ENCODE measurements around the gene MESD.

MESD gene

GRCh38 chr15:80942746-80943565 is 46.7 kb downstream of the MESD start:
- H3K36me3 ChIP-seq (ENCODE audit: control insufficient read depth, insufficient read depth, low read length, severe bottlenecking), result peaks cover 93% of the 10 kb centered on the region
- no peak for DNase-seq (ENCODE audit: low read depth)
- no peak overlapping the region for H3K4me3 ChIP-seq (ENCODE audit: low read length)

GRCh38 chr15:80942266-80942665 is 47.4 kb downstream of the MESD start:
- Histone ChIP-seq H3K4me3 (ENCODE audit: low read length) (no peak overlapping the region), H3K27me3 (replicated peaks; ENCODE audit: control insufficient read depth, insufficient read depth, low read length) (no peaks in the 10 kb centered on the region), H3K4me1 (ENCODE audit: control insufficient read depth, insufficient read depth, low read length) (no peaks in the 10 kb centered on the region), H3K36me3 (ENCODE audit: control insufficient read depth, insufficient read depth, low read length, severe bottlenecking) (peaks cover 93% of the 10 kb centered on the region), H3K9me3 (ENCODE audit: control insufficient read depth, low read length) (no peaks in the 10 kb centered on the region), H3K9ac (ENCODE audit: low read length) (no peak overlapping the region)
- DNase-seq (ENCODE audit: low read depth), result no peak

More at GRCh38 chr15:80942746-80943565, 46.7 kb downstream of the MESD start:
- no peaks in the 10 kb centered on the region for H3K9me3 ChIP-seq (ENCODE audit: control insufficient read depth, low read length)
- no peaks in the 10 kb centered on the region for H3K4me1 ChIP-seq (ENCODE audit: control insufficient read depth, insufficient read depth, low read length)
- H3K9ac ChIP-seq (ENCODE audit: low read length), result no peak overlapping the region
- no peaks in the 10 kb centered on the region for H3K27me3 ChIP-seq (replicated peaks; ENCODE audit: control insufficient read depth, insufficient read depth, low read length)

GRCh38 chr15:80940851-80941250 is 48.8 kb downstream of the MESD start:
- Histone ChIP-seq H3K4me1 (ENCODE audit: control insufficient read depth, insufficient read depth, low read length) (no peaks in the 10 kb centered on the region), H3K9ac (ENCODE audit: low read length) (no peak overlapping the region), H3K9me3 (ENCODE audit: control insufficient read depth, low read length) (no peaks in the 10 kb centered on the region), H3K27me3 (replicated peaks; ENCODE audit: control insufficient read depth, insufficient read depth, low read length) (no peaks in the 10 kb centered on the region), H3K36me3 (ENCODE audit: control insufficient read depth, insufficient read depth, low read length, severe bottlenecking) (peaks cover 96% of the 10 kb centered on the region), H3K4me3 (ENCODE audit: low read length) (no peak overlapping the region)
- DNase-seq (ENCODE audit: low read depth), result no peak

- Histone ChIP-seq H3K9ac (ENCODE audit: low read length) (no peak overlapping the region), H3K4me1 (ENCODE audit: control insufficient read depth, insufficient read depth, low read length) (peaks cover 1% of the 10 kb centered on the region), H3K36me3 (ENCODE audit: control insufficient read depth, insufficient read depth, low read length, severe bottlenecking) (peaks cover 90% of the 10 kb centered on the region), H3K4me3 (ENCODE audit: low read length) (no peak overlapping the region), H3K27me3 (replicated peaks; ENCODE audit: control insufficient read depth, insufficient read depth, low read length) (no peaks in the 10 kb centered on the region), H3K9me3 (ENCODE audit: control insufficient read depth, low read length) (no peaks in the 10 kb centered on the region)
- DNase-seq (ENCODE audit: low read depth), result no peak
Measured at GRCh38 chr15:80940331-80940730, 49.3 kb downstream of the MESD start.

GRCh38 chr15:80939216-80939615 is 50.4 kb downstream of the MESD start:
- H3K36me3 ChIP-seq (ENCODE audit: control insufficient read depth, insufficient read depth, low read length, severe bottlenecking), result peaks cover 79% of the 10 kb centered on the region
- H3K4me1 ChIP-seq (ENCODE audit: control insufficient read depth, insufficient read depth, low read length), result peaks cover 12% of the 10 kb centered on the region
- no peak overlapping the region for H3K9ac ChIP-seq (ENCODE audit: low read length)
- no peaks in the 10 kb centered on the region for H3K27me3 ChIP-seq (replicated peaks; ENCODE audit: control insufficient read depth, insufficient read depth, low read length)
- H3K9me3 ChIP-seq (ENCODE audit: control insufficient read depth, low read length), result no peaks in the 10 kb centered on the region
- no peak for DNase-seq (ENCODE audit: low read depth)
- H3K4me3 ChIP-seq (ENCODE audit: low read length), result no peak overlapping the region

- Histone ChIP-seq H3K36me3 (ENCODE audit: control insufficient read depth, insufficient read depth, low read length, severe bottlenecking) (peaks cover 79% of the 10 kb centered on the region), H3K9ac (ENCODE audit: low read length) (no peak overlapping the region), H3K9me3 (ENCODE audit: control insufficient read depth, low read length) (no peaks in the 10 kb centered on the region), H3K27me3 (replicated peaks; ENCODE audit: control insufficient read depth, insufficient read depth, low read length) (no peaks in the 10 kb centered on the region), H3K4me3 (ENCODE audit: low read length) (no peak overlapping the region), H3K4me1 (ENCODE audit: control insufficient read depth, insufficient read depth, low read length) (peaks cover 21% of the 10 kb centered on the region)
- DNase-seq (ENCODE audit: low read depth), result no peak
Measured at GRCh38 chr15:80937718-80938117, 51.9 kb downstream of the MESD start.

GRCh38 chr15:80936288-80937078 is 53.1 kb downstream of the MESD start:
- Histone ChIP-seq H3K27me3 (replicated peaks; ENCODE audit: control insufficient read depth, insufficient read depth, low read length) (no peaks in the 10 kb centered on the region), H3K9me3 (ENCODE audit: control insufficient read depth, low read length) (no peaks in the 10 kb centered on the region), H3K4me3 (ENCODE audit: low read length) (no peak overlapping the region), H3K36me3 (ENCODE audit: control insufficient read depth, insufficient read depth, low read length, severe bottlenecking) (peaks cover 66% of the 10 kb centered on the region), H3K4me1 (ENCODE audit: control insufficient read depth, insufficient read depth, low read length) (peaks cover 33% of the 10 kb centered on the region), H3K9ac (ENCODE audit: low read length) (no peak overlapping the region)
- DNase-seq (ENCODE audit: low read depth), result no peak

GRCh38 chr15:80934761-80935221 is 54.8 kb downstream of the MESD start:
- Histone ChIP-seq H3K36me3 (ENCODE audit: control insufficient read depth, insufficient read depth, low read length, severe bottlenecking) (peaks cover 55% of the 10 kb centered on the region), H3K4me3 (ENCODE audit: low read length) (no peak overlapping the region), H3K9me3 (ENCODE audit: control insufficient read depth, low read length) (no peaks in the 10 kb centered on the region), H3K9ac (ENCODE audit: low read length) (no peak overlapping the region), H3K27me3 (replicated peaks; ENCODE audit: control insufficient read depth, insufficient read depth, low read length) (no peaks in the 10 kb centered on the region), H3K4me1 (ENCODE audit: control insufficient read depth, insufficient read depth, low read length) (peaks cover 46% of the 10 kb centered on the region)
- no peak for DNase-seq (ENCODE audit: low read depth)

- peak overlapping the region; percentile 28 for H3K9ac ChIP-seq (ENCODE audit: low read length)
- no peak overlapping the region for H3K4me3 ChIP-seq (ENCODE audit: low read length)
- H3K4me1 ChIP-seq (ENCODE audit: control insufficient read depth, insufficient read depth, low read length), result peaks cover 46% of the 10 kb centered on the region
- H3K9me3 ChIP-seq (ENCODE audit: control insufficient read depth, low read length), result no peaks in the 10 kb centered on the region
- H3K27me3 ChIP-seq (replicated peaks; ENCODE audit: control insufficient read depth, insufficient read depth, low read length), result no peaks in the 10 kb centered on the region
- DNase-seq (ENCODE audit: low read depth), result no peak
- peaks cover 56% of the 10 kb centered on the region for H3K36me3 ChIP-seq (ENCODE audit: control insufficient read depth, insufficient read depth, low read length, severe bottlenecking)
Measured at GRCh38 chr15:80932989-80933388, 56.6 kb downstream of the MESD start.

GRCh38 chr15:80932513-80932815 is 57.2 kb downstream of the MESD start:
- H3K27me3 ChIP-seq (replicated peaks; ENCODE audit: control insufficient read depth, insufficient read depth, low read length), result no peaks in the 10 kb centered on the region
- peaks cover 46% of the 10 kb centered on the region for H3K4me1 ChIP-seq (ENCODE audit: control insufficient read depth, insufficient read depth, low read length)
- H3K36me3 ChIP-seq (ENCODE audit: control insufficient read depth, insufficient read depth, low read length, severe bottlenecking), result peaks cover 56% of the 10 kb centered on the region
- H3K4me3 ChIP-seq (ENCODE audit: low read length), result no peak overlapping the region
- no peak for DNase-seq (ENCODE audit: low read depth)
- H3K9me3 ChIP-seq (ENCODE audit: control insufficient read depth, low read length), result no peaks in the 10 kb centered on the region
- peak overlapping the region; percentile 4 for H3K9ac ChIP-seq (ENCODE audit: low read length)

- H3K36me3 ChIP-seq (ENCODE audit: control insufficient read depth, insufficient read depth, low read length, severe bottlenecking), result peaks cover 53% of the 10 kb centered on the region
- no peaks in the 10 kb centered on the region for H3K9me3 ChIP-seq (ENCODE audit: control insufficient read depth, low read length)
- H3K27me3 ChIP-seq (replicated peaks; ENCODE audit: control insufficient read depth, insufficient read depth, low read length), result no peaks in the 10 kb centered on the region
- DNase-seq (ENCODE audit: low read depth), result no peak
- H3K9ac ChIP-seq (ENCODE audit: low read length), result peak overlapping the region; percentile 4
- no peak overlapping the region for H3K4me3 ChIP-seq (ENCODE audit: low read length)
- H3K4me1 ChIP-seq (ENCODE audit: control insufficient read depth, insufficient read depth, low read length), result peaks cover 50% of the 10 kb centered on the region
Measured at GRCh38 chr15:80931721-80932512, 57.7 kb downstream of the MESD start.
